ENCODE data around the gene GNA14. TPM values are rescaled to one million over a fixed set of nuclear protein-coding genes. Genes with fewer than 3 reads are reported as not detected.
A peak's percentile ranks its signal among the peaks of the same experiment; 100 is the strongest.

The GNA14 gene
- total and polyA plus RNA-seq, 2 experiments from 2014 or later, result 0.21 to 0.36 TPM

DNA sequence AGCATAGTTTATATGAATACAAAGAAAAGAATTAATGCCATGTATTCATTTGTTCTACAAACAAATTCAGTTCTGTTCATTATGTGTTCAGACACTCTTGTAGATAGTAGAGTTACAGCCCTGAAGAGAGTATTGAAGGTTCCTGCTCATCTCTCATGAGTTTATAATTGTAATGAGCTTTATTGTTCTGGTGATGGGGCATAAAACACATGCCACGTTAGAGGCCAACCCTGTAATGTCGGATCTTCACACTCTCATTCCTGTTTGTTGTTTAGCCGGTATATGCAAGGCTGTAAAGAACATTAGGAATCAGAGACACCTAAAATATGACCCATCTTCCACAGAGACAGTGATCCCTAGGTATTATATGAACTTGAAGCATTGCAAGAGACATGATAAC lies 256.3 kb downstream of the GNA14 start:
- H3K36me3 ChIP-seq, result no peaks in the 10 kb centered on the region
- no peak for DNase-seq (ENCODE audit: low read depth in 1 of 2, low spot score in 1 of 2)
- TF ChIP-seq, protein P1, sequence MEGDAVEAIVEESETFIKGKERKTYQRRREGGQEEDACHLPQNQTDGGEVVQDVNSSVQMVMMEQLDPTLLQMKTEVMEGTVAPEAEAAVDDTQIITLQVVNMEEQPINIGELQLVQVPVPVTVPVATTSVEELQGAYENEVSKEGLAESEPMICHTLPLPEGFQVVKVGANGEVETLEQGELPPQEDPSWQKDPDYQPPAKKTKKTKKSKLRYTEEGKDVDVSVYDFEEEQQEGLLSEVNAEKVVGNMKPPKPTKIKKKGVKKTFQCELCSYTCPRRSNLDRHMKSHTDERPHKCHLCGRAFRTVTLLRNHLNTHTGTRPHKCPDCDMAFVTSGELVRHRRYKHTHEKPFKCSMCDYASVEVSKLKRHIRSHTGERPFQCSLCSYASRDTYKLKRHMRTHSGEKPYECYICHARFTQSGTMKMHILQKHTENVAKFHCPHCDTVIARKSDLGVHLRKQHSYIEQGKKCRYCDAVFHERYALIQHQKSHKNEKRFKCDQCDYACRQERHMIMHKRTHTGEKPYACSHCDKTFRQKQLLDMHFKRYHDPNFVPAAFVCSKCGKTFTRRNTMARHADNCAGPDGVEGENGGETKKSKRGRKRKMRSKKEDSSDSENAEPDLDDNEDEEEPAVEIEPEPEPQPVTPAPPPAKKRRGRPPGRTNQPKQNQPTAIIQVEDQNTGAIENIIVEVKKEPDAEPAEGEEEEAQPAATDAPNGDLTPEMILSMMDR (IDR thresholded peaks at IDR 0.05; ENCODE audit: low read depth, low read length), result no peak
- no peaks in the 10 kb centered on the region for H3K9me3 ChIP-seq (ENCODE audit: low read depth)
- no peak overlapping the region for H3K27ac ChIP-seq
- H3K4me1 ChIP-seq (ENCODE audit: low read depth), result no peaks in the 10 kb centered on the region
- H3K4me3 ChIP-seq, result no peak overlapping the region
- no peaks in the 10 kb centered on the region for H3K27me3 ChIP-seq

DNA sequence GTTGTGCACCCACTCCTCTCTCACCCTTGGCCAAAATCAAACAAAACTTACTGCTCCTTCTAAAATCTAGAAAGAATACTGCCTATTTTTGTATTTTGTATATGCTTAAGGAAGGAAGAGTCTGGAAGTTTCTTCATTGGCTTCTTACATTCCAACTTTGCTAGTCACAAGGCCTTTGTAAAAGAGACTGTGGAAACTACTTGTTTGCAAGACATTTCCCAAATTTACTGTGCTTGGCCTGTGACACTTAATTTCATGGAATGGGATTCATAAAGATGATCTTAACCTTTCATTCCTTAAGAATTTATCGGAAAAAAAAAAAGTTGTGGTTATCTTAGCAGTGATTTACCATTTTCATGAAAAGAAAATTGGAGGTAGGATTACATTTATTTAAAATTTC lies 261.9 kb downstream of the GNA14 start:
- no peaks in the 10 kb centered on the region for H3K4me1 ChIP-seq (ENCODE audit: low read depth)
- TF ChIP-seq, protein P1 (IDR thresholded peaks at IDR 0.05; ENCODE audit: low read depth, low read length), result no peak
- peaks cover 17% of the 10 kb centered on the region for H3K36me3 ChIP-seq
- no peak overlapping the region for H3K27ac ChIP-seq
- no peaks in the 10 kb centered on the region for H3K9me3 ChIP-seq (ENCODE audit: low read depth)
- DNase-seq (ENCODE audit: low read depth in 1 of 2, low spot score in 1 of 2), result no peak
- H3K27me3 ChIP-seq, result no peaks in the 10 kb centered on the region
- H3K4me3 ChIP-seq, result no peak overlapping the region

DNA sequence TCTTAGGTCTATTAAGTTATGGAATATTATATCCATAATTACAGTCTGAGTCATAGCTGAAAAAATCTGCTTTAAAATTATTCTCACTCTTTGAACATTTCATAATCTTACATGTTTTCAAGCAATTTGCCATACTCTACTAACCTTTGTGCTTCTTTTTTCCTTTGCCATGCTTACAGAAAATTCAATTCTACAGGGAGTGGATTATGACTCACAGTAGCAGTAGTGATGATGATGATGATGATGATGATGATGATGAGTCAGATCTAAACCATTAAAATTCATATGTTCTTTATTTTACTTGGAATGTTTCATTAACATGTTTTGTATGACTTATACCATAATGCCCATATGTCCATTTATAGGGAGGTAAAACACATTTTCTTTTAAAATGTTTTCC lies 263.7 kb downstream of the GNA14 start:
- peaks cover 17% of the 10 kb centered on the region for H3K36me3 ChIP-seq
- H3K27me3 ChIP-seq, result no peaks in the 10 kb centered on the region
- H3K4me1 ChIP-seq (ENCODE audit: low read depth), result no peaks in the 10 kb centered on the region
- no peak overlapping the region for H3K4me3 ChIP-seq
- TF ChIP-seq, protein P1 (IDR thresholded peaks at IDR 0.05; ENCODE audit: low read depth, low read length), result no peak
- no peaks in the 10 kb centered on the region for H3K9me3 ChIP-seq (ENCODE audit: low read depth)
- no peak overlapping the region for H3K27ac ChIP-seq
- DNase-seq (ENCODE audit: low read depth in 1 of 2, low spot score in 1 of 2), result peak in 1 of 2 donors; percentile 42

DNA sequence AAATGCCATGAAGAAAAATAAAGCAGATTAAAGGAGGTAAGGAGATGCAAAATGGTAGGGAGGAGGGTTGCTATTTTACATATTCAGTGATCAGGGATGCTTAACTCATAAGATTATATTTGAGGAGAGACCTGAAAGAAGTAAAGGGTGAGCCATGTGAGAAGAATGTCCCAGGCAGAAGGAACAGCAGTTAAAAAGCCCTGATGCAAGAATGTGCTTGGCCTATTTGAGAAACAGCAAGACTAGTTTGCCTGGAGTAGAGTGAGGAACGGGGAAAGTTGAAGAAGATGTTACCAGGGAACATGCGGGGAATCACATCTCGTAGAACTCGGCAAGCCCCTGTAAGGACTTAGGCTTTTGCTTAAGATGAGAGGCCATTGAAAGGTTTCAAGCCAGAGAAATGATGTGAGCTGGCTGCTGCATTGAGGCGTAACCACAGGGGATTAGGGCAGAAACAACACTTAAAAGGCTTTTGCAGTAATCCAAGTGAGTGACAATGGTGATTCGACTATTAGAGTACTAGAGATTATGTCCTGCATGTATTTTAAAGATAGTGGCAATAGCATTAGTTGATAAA lies 272.1 kb downstream of the GNA14 start:
- no peaks in the 10 kb centered on the region for H3K27me3 ChIP-seq
- TF ChIP-seq, protein P1 (IDR thresholded peaks at IDR 0.05; ENCODE audit: low read depth, low read length), result no peak
- H3K36me3 ChIP-seq, result peaks cover 4% of the 10 kb centered on the region
- peak in 1 of 2 donors; percentile 2 for DNase-seq (ENCODE audit: low read depth in 1 of 2, low spot score in 1 of 2)
- no peaks in the 10 kb centered on the region for H3K9me3 ChIP-seq (ENCODE audit: low read depth)
- no peaks in the 10 kb centered on the region for H3K4me1 ChIP-seq (ENCODE audit: low read depth)
- no peak overlapping the region for H3K4me3 ChIP-seq
- H3K27ac ChIP-seq, result no peak overlapping the region

DNA sequence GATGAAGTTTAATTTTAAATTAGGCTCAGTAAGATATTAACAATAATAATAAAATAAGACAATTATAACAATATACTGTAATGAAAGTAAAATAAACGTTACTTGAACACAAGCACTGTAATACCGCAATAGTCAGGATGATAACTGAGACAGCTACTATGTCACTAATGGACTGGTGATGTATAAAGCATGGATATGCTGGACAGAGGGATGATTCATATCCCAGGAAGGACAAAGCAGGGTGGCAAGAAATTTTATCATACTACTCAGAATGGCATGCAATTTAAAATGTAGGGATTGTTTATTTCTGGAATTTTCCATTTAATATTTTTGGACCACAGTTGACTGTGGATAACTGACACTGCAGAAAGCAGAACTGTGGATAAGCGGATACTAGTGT lies 273.9 kb downstream of the GNA14 start:
- TF ChIP-seq, protein P1 (IDR thresholded peaks at IDR 0.05; ENCODE audit: low read depth, low read length), result no peak
- H3K9me3 ChIP-seq (ENCODE audit: low read depth), result no peaks in the 10 kb centered on the region
- DNase-seq (ENCODE audit: low read depth in 1 of 2, low spot score in 1 of 2), result peak in 1 of 2 donors; percentile 2
- no peaks in the 10 kb centered on the region for H3K27me3 ChIP-seq
- peaks cover 12% of the 10 kb centered on the region for H3K36me3 ChIP-seq
- no peak overlapping the region for H3K27ac ChIP-seq
- no peaks in the 10 kb centered on the region for H3K4me1 ChIP-seq (ENCODE audit: low read depth)
- no peak overlapping the region for H3K4me3 ChIP-seq
